RWPE2 (cell line): Measurements from ENCODE around the gene FNIP2.
"Not testable (repeated sequence)": the region's sequence is repeated elsewhere in the genome, so short reads cannot be mapped to it uniquely, and the experiment has no call there.

Source experiments
- ATAC-seq: fragments of 200-7000 bp; cut with Tn5 transposase; 3 replicates; pipeline ENCODE4 v1.9.1; 2021; ENCODE audit warnings: low read depth
- DNase-seq: peaks from one replicate; pipeline ENCODE4 v3.0.0-alpha.2; 2020; ENCODE audit warnings: low spot score
- H3K27ac ChIP-seq: fragments of 450-650 bp; 2 replicates; pipeline ENCODE4 v1.5.1; 2017; ENCODE audit warnings: mild to moderate bottlenecking; ENCODE audit not compliant: poor library complexity, severe bottlenecking
- H3K27me3 ChIP-seq: fragments of 250-450 bp; sonication (Bioruptor Pico); 2 replicates; pipeline ENCODE4 v1.5.1; 2021; ENCODE audit warnings: mild to moderate bottlenecking, moderate library complexity; ENCODE audit not compliant: insufficient read depth, poor library complexity, severe bottlenecking
- H3K36me3 ChIP-seq: fragments of 250-450 bp; sonication (Bioruptor Pico); 2 replicates; pipeline ENCODE4 v1.5.1; 2020; ENCODE audit warnings: low read depth, mild to moderate bottlenecking, moderate library complexity
- H3K4me1 ChIP-seq: fragments of 250-450 bp; sonication (Bioruptor Pico); 2 replicates; pipeline ENCODE4 v1.5.1; 2021; ENCODE audit warnings: mild to moderate bottlenecking, moderate library complexity; ENCODE audit not compliant: insufficient read depth, poor library complexity, severe bottlenecking
- H3K4me3 ChIP-seq: fragments of 250-450 bp; sonication (Bioruptor Pico); 2 replicates; pipeline ENCODE4 v1.5.1; 2021; ENCODE audit warnings: mild to moderate bottlenecking, moderate library complexity; ENCODE audit not compliant: severe bottlenecking
- H3K9me3 ChIP-seq: fragments of 250-450 bp; sonication (Bioruptor Pico); 2 replicates; pipeline ENCODE4 v1.5.1; 2021; ENCODE audit warnings: mild to moderate bottlenecking, moderate library complexity; ENCODE audit not compliant: severe bottlenecking
- CTCF ChIP-seq: fragments of 450-650 bp; IDR thresholded peaks from one replicate; pipeline ENCODE4 v1.5.1; 2017; ENCODE audit warnings: mild to moderate bottlenecking, moderate library complexity; ENCODE audit not compliant: poor library complexity, severe bottlenecking

FNIP2 gene

GRCh38 chr4:158805635-158806471 lies 37.0 kb downstream of the FNIP2 start:
- Histone ChIP-seq H3K27ac (no peak overlapping the region), H3K36me3 (no peaks in the 10 kb centered on the region), H3K27me3 (no peaks in the 10 kb centered on the region), H3K4me3 (no peak overlapping the region), H3K4me1 (peaks cover 17% of the 10 kb centered on the region), H3K9me3 (no peaks in the 10 kb centered on the region)
- DNase-seq (no peak), ATAC-seq (peak; percentile 74)
- TF ChIP-seq CTCF = no peak

GRCh38 chr4:158807691-158808090 lies 38.9 kb downstream of the FNIP2 start:
- H3K36me3 ChIP-seq = no peaks in the 10 kb centered on the region
- H3K4me1 ChIP-seq = peaks cover 28% of the 10 kb centered on the region
- H3K9me3 ChIP-seq = no peaks in the 10 kb centered on the region
- H3K27ac ChIP-seq = no peak overlapping the region
- no peak for DNase-seq
- TF ChIP-seq CTCF = no peak
- ATAC-seq = no peak
- no peaks in the 10 kb centered on the region for H3K27me3 ChIP-seq
- H3K4me3 ChIP-seq = no peak overlapping the region

- Histone ChIP-seq H3K9me3 (no peaks in the 10 kb centered on the region), H3K4me1 (peaks cover 28% of the 10 kb centered on the region), H3K36me3 (no peaks in the 10 kb centered on the region), H3K27ac (no peak overlapping the region), H3K27me3 (no peaks in the 10 kb centered on the region), H3K4me3 (no peak overlapping the region)
- ATAC-seq (no peak), DNase-seq (no peak)
- TF ChIP-seq CTCF = no peak
Measured at GRCh38 chr4:158808399-158808798, 39.6 kb downstream of the FNIP2 start.

- not testable (repeated sequence) for DNase-seq, H3K36me3 ChIP-seq, H3K4me3 ChIP-seq, H3K27me3 ChIP-seq, H3K9me3 ChIP-seq, ATAC-seq
- H3K27ac ChIP-seq = peak overlapping the region; percentile 54
- H3K4me1 ChIP-seq = peaks cover 28% of the 10 kb centered on the region
Measured at GRCh38 chr4:158809208-158809607, 40.4 kb downstream of the FNIP2 start.

GRCh38 chr4:158809611-158810486 lies 41.0 kb downstream of the FNIP2 start:
- peak; percentile 13; the same call in 2 of the 3 replicates for ATAC-seq
- no peak for TF ChIP-seq CTCF
- H3K4me1 ChIP-seq = peaks cover 28% of the 10 kb centered on the region
- H3K27me3 ChIP-seq = no peaks in the 10 kb centered on the region
- H3K9me3 ChIP-seq = no peaks in the 10 kb centered on the region
- no peak overlapping the region for H3K4me3 ChIP-seq
- peak overlapping the region; percentile 54 for H3K27ac ChIP-seq
- H3K36me3 ChIP-seq = no peaks in the 10 kb centered on the region
- no peak for DNase-seq
